ENCODE data around the gene ZNF789. TPM values are rescaled to one million over a fixed set of nuclear protein-coding genes. Genes with fewer than 3 reads are reported as not detected.

Gene ZNF789
- total RNA-seq, result 4.2 and 6.9 TPM in 2 replicates

GRCh38 chr7:99472561-99473314, at the start of gene ZNF789:
ZNF789 (plus strand) TSS chr7:99472890; CDS start chr7:99476457, 3,567 bp downstream.

GRCh38 chr7:99438573-99439480, 33.9 kb upstream of the ZNF789 start, which contains the start of the genes CPSF4 and PTCD1:
CPSF4 (plus strand) TSS chr7:99438943; CDS start chr7:99439083, 140 bp downstream.
PTCD1 (minus strand) TSS chr7:99438798; CDS start chr7:99435242, 3,556 bp downstream.

DNA sequence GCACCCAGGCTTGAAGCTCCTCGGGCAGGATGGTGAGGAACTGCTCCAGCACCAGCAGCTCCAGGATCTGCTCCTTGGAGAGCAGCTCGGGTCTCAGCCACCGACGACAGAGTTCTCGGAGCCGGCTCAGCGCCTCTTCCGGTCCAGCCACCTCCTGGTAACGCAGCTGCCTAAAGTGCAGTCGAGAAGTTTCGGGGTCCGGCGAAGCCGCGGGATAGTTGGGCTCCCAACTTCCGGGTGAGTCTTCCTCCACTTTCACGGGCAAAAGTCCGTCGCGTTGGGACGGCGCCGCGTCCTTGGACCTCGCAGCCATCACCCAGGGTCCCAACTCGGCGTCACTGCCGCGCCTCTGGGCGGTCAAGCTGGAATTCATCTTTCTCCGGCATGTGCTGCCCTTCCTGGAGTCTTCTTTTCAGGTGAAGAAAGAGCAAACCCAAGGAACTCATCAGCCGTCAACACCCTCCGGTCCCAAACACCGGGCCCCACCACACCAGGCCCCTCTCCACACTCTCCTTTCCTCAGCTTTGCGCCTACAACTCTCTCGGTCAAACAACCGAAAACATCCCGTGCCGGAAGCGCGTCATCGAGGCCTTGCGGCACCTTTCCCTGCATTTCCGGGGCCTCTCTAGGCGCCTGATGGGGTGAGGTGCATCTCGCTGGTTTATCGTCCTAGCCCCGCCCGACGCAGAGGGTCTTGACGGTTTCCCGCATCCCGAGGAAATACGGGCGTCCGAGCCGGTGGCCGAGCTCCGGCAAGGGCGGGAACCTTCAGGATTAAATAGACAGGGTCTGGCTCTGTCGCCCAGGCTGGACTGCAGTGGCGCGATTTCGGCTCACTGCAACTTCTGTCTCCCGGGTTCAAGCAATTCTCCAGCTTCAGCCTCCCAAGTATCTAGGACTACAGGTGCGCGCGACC, 27.3 kb downstream of the ZNF789 start, which contains the start of gene ZNF394:
TSS of gene ZNF394 (minus strand) at position 561 of the 916 bp plus-strand sequence. CDS start at position 373, 188 bp downstream.

GRCh38 chr7:99504603-99505323, 32.1 kb downstream of the ZNF789 start, which contains the start of gene ZKSCAN5:
ZKSCAN5 (plus strand) TSS chr7:99504662; CDS start chr7:99506045, 1,383 bp downstream.

Other genes with a start within 250 kb of the ZNF789 start
- 0.13 and 0.16 TPM in 2 replicates for gene MYH16, start 200.1 kb upstream of the ZNF789 start, total RNA-seq
- 154 and 191 TPM in 2 replicates for gene ARPC1A, start 147.0 kb upstream of the ZNF789 start, total RNA-seq
- 488 and 710 TPM in 2 replicates for gene ARPC1B, start 98.2 kb upstream of the ZNF789 start, total RNA-seq
- 23.6 and 39.7 TPM in 2 replicates for gene PDAP1, start 64.3 kb upstream of the ZNF789 start, total RNA-seq
- gene BUD31, start 63.9 kb upstream of the ZNF789 start, total RNA-seq, result 76.2 and 103 TPM in 2 replicates
- gene PTCD1, start 34.1 kb upstream of the ZNF789 start, total RNA-seq, result 3.6 and 5.8 TPM in 2 replicates
- gene CPSF4, start 33.9 kb upstream of the ZNF789 start, total RNA-seq, result 21.9 and 24.7 TPM in 2 replicates
- 186 and 383 TPM in 2 replicates for gene ATP5MF, start 6.7 kb upstream of the ZNF789 start, total RNA-seq
- 24.3 and 25.0 TPM in 2 replicates for gene ZNF394, start 27.4 kb downstream of the ZNF789 start, total RNA-seq
- 8.1 and 12.1 TPM in 2 replicates for gene ZKSCAN5, start 31.8 kb downstream of the ZNF789 start, total RNA-seq
- 2.9 and 4.8 TPM in 2 replicates for gene FAM200A, start 79.2 kb downstream of the ZNF789 start, total RNA-seq
- 8.9 and 9.5 TPM in 2 replicates for gene ZNF655, start 85.8 kb downstream of the ZNF789 start, total RNA-seq
- not detected in 2 replicates for gene TMEM225B, start 125.4 kb downstream of the ZNF789 start, total RNA-seq
- gene ZSCAN25, start 144.1 kb downstream of the ZNF789 start, total RNA-seq, result 9.6 and 20.0 TPM in 2 replicates
- gene CYP3A5, start 207.1 kb downstream of the ZNF789 start, total RNA-seq, result not detected in 2 replicates

Measured in bladder microvascular endothelial cell (primary cell).